Upper lobe of left lung (tissue), 6 donors: ENCODE measurements around the gene AOAH. TPM values are rescaled to one million over a fixed set of nuclear protein-coding genes. Genes with fewer than 3 reads are reported as not detected.

Experiments
- ATAC-seq, 2 donors: fragments of 200-7000 bp; cut with Tn5 transposase; one replicate each; pipeline ENCODE4 v1.9.1; 2022; ENCODE audit warnings: mild to moderate bottlenecking in 2 of 2, moderate library complexity in 2 of 2; ENCODE audit not compliant: low FRiP score in 2 of 2
- DNase-seq, 2 donors: peaks; one replicate each; pipeline ENCODE4 v3.0.0-alpha.2; 2019 to 2020
- H3K27ac ChIP-seq, 4 donors: fragments of 200-600 bp; sonication (generic); one replicate each; pipeline ENCODE4 v1.5.1; 2016 to 2019
- H3K27me3 ChIP-seq, 4 donors: fragments of 200-600 bp; sonication (generic); one replicate each; pipeline ENCODE4 v1.5.1; 2017 to 2019
- H3K36me3 ChIP-seq, 4 donors: fragments of 200-600 bp; sonication (generic); one replicate each; pipeline ENCODE4 v1.5.1; 2016 to 2019
- H3K4me1 ChIP-seq, 4 donors: fragments of 200-600 bp; sonication (generic); one replicate each; pipeline ENCODE4 v1.5.1; 2018 to 2019
- H3K4me3 ChIP-seq, 4 donors: fragments of 200-600 bp; sonication (generic); one replicate each; pipeline ENCODE4 v1.5.1; 2017 to 2019; ENCODE audit warnings: mild to moderate bottlenecking in 2 of 4, moderate library complexity in 1 of 4
- H3K9me3 ChIP-seq, 4 donors: fragments of 200-600 bp; sonication (generic); one replicate each; pipeline ENCODE4 v1.5.1; 2018 to 2019
- EP300 ChIP-seq, 4 donors: sonication (generic); formaldehyde crosslinking; IDR thresholded peaks; one replicate each; pipeline ENCODE4 v1.5.1; 2017; ENCODE audit warnings: antibody characterized with exemption in 4 of 4, control low read depth in 2 of 4
- POLR2A ChIP-seq, 4 donors: fragments of 450-650 bp; IDR thresholded peaks; one replicate each; pipeline ENCODE4 v1.5.1; 2016 to 2017; ENCODE audit warnings: antibody characterized with exemption in 4 of 4, mild to moderate bottlenecking in 2 of 4
- POLR2AphosphoS5 ChIP-seq, 2 donors: sonication (generic); formaldehyde crosslinking; IDR thresholded peaks; one replicate each; pipeline ENCODE4 v1.5.1; 2017; ENCODE audit warnings: antibody characterized with exemption in 2 of 2
- WGBS, 2 donors: methylation state at CpG; one replicate each; pipeline ENCODE4 v1.1.5; 2017 to 2018; 5-methylcytosine and 5-hydroxymethylcytosine counted together
- total RNA-seq, 6 donors: library from RNA; depleted of rRNA in 4 of 6; stranded (reverse); fragments of >200 nt in 4 of 6; gene quantifications; one replicate each; pipeline versions ENCODE4 v1.1.0 to v1.2.1, GENCODE V29; 2016 to 2021
- TF ChIP-seq, protein P1 (sequence below), 6 experiments: fragments of 450-650 bp in 4 of 6; fragments of 200-600 bp in 2 of 6; sonication (generic) in 2 of 6; IDR thresholded peaks; one replicate each; pipeline ENCODE4 v1.5.1; 2016 to 2019; ENCODE audit warnings: antibody characterized with exemption in 6 of 6
- donor health status: DM: no; HTN: no; CAD: no; lungs with moderate emphysema.
- donor health status: DM: no; HTN: yes; CAD: no; lungs with severe emphysema.

Gene AOAH
- total RNA-seq, 6 donors from 2014 or later = 18.5 to 36.8 (median 25.7) TPM

DNA sequence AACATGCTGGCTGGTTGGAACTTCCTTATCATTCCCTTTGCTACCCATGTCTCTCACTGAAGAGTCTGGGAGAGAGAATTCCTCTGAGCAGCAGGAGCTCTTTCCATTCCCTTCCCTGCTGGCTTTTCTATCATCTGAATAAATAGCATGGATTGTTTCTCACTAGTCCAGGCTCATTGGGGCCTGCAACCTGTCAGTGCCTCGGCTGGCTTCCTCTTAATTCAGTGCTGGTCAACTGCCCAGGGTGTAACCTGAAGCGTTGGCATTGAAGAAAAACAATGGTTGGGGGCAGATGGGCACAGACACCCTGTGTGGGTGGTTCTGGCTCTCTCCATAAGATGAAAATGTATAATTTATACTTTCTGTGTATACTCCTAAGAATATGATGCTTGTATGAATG is 179.0 kb downstream of the AOAH start:
- 73 to 74% methylated on average over 2 of the region's 2 CpGs for WGBS, 2 donors
- no peak for DNase-seq
- H3K4me3 ChIP-seq = no peak overlapping the region
- no peak for TF ChIP-seq EP300 (IDR thresholded peaks at IDR 0.05)
- H3K27me3 ChIP-seq = no peaks in the 10 kb centered on the region
- ATAC-seq = no peak
- no peaks in the 10 kb centered on the region for H3K36me3 ChIP-seq
- no peaks in the 10 kb centered on the region for H3K9me3 ChIP-seq
- H3K27ac ChIP-seq = no peak overlapping the region
- H3K4me1 ChIP-seq = no peaks in the 10 kb centered on the region

DNA sequence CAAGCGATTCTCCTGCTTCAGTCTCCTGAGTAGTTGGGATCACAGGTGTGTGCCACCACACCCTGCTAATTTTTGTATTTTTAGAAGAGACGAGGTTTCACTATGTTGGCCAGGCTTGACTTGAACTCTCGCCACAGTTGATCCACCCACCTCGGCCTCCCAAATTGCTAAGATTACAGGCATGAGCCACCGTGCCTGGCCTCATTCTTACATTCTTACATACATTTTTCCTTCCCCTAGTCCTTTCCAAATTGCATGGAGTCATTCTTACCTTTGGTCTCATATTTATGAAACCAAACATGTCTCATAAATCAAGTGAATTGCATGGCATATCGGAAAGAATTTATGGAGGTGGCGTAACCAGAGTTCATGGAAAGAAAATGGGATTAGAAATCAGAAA is 186.2 kb downstream of the AOAH start:
- TF ChIP-seq EP300 (IDR thresholded peaks at IDR 0.05) (no peak), POLR2AphosphoS5 (IDR thresholded peaks at IDR 0.05) (no peak), POLR2A (IDR thresholded peaks at IDR 0.05) (no peak)
- TF ChIP-seq, protein P1, sequence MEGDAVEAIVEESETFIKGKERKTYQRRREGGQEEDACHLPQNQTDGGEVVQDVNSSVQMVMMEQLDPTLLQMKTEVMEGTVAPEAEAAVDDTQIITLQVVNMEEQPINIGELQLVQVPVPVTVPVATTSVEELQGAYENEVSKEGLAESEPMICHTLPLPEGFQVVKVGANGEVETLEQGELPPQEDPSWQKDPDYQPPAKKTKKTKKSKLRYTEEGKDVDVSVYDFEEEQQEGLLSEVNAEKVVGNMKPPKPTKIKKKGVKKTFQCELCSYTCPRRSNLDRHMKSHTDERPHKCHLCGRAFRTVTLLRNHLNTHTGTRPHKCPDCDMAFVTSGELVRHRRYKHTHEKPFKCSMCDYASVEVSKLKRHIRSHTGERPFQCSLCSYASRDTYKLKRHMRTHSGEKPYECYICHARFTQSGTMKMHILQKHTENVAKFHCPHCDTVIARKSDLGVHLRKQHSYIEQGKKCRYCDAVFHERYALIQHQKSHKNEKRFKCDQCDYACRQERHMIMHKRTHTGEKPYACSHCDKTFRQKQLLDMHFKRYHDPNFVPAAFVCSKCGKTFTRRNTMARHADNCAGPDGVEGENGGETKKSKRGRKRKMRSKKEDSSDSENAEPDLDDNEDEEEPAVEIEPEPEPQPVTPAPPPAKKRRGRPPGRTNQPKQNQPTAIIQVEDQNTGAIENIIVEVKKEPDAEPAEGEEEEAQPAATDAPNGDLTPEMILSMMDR (IDR thresholded peaks at IDR 0.05) = no peak
- H3K36me3 ChIP-seq = no peaks in the 10 kb centered on the region
- no peaks in the 10 kb centered on the region for H3K9me3 ChIP-seq
- 80 to 85% methylated on average over 7 of the region's 7 CpGs for WGBS, 2 donors
- no peaks in the 10 kb centered on the region for H3K27me3 ChIP-seq
- DNase-seq = no peak
- H3K27ac ChIP-seq = no peak overlapping the region
- H3K4me3 ChIP-seq = no peak overlapping the region
- H3K4me1 ChIP-seq = no peaks in the 10 kb centered on the region
- no peak for ATAC-seq

DNA sequence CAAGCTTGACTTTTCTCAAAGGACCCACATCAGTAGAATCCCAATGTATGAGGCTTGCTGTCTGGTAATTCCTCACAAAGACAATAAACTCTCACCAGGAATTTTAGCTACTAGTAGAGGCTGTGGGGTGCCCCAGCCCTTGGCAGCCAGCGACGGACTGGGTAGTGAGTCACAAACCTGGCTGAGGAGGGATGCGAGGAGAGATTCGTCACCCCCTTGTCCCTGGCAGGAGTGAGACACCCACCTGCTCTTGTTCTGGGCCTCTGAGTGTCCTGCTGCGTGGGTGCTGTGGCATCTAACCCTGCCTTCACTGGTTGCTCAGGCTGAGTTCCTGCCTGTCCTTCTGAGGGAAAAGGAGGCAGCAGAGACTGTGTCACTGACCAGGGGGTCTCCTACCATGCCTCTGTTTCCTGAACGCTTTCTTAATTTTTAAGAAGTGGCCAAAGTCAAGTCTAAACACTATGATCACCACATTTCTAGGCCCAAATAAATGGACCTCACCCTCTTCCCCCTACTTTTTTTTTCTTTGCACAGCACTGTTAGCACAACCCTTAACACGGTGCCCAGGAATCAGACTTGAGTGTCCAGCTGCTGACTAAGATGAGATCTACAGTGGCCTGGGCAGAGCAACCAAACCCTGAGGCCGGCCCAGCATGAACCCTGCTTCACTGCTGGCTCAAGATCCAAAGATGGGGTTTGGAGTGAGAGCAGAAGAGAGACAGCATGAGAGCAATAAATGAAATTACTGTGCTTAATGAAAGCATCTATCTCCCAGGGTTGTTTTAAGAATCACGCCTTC is 188.2 kb downstream of the AOAH start:
- H3K36me3 ChIP-seq = no peaks in the 10 kb centered on the region
- DNase-seq (no peak), ATAC-seq (no peak)
- H3K4me3 ChIP-seq = no peak overlapping the region
- H3K4me1 ChIP-seq = no peaks in the 10 kb centered on the region
- no peaks in the 10 kb centered on the region for H3K9me3 ChIP-seq
- WGBS, 2 donors = 96 to 97% methylated on average over 6 to 9 of the region's 9 CpGs
- TF ChIP-seq, protein P1 (IDR thresholded peaks at IDR 0.05) = no peak
- TF ChIP-seq POLR2A (IDR thresholded peaks at IDR 0.05) (no peak), EP300 (IDR thresholded peaks at IDR 0.05) (no peak), POLR2AphosphoS5 (IDR thresholded peaks at IDR 0.05) (no peak)
- no peak overlapping the region for H3K27ac ChIP-seq
- H3K27me3 ChIP-seq = no peaks in the 10 kb centered on the region

DNA sequence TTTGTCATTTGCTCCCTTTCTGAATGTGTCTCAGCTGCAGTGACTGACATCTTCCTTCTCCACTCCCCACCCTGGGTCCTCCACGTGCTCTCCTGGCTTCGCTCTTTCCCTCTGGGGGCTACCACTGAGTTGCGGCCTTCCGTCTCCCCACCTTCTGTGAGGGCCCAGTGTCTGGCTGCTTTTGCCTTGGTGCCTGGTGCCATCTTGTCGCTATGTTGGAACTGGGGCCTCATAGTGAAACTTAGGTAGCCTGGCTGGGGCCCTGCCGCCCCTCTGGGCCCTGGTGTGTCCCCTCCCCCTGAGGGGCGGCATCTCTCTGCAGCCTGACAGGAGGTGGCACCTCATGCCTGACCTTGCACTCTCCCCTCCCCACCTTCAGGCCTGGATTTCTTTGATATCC is 190.6 kb downstream of the AOAH start:
- no peak overlapping the region for H3K27ac ChIP-seq
- no peak for DNase-seq
- no peaks in the 10 kb centered on the region for H3K4me1 ChIP-seq
- TF ChIP-seq POLR2A (IDR thresholded peaks at IDR 0.05) = no peak
- TF ChIP-seq, protein P1 (IDR thresholded peaks at IDR 0.05) = no peak
- TF ChIP-seq POLR2AphosphoS5 (IDR thresholded peaks at IDR 0.05) = no peak
- TF ChIP-seq EP300 (IDR thresholded peaks at IDR 0.05) = no peak
- no peaks in the 10 kb centered on the region for H3K36me3 ChIP-seq
- peak in 1 of 2 donors; percentile 15 for ATAC-seq
- H3K4me3 ChIP-seq = no peak overlapping the region
- no peaks in the 10 kb centered on the region for H3K27me3 ChIP-seq
- WGBS, 2 donors = 94 to 96% methylated on average over 5 to 7 of the region's 7 CpGs
- H3K9me3 ChIP-seq = no peaks in the 10 kb centered on the region

DNA sequence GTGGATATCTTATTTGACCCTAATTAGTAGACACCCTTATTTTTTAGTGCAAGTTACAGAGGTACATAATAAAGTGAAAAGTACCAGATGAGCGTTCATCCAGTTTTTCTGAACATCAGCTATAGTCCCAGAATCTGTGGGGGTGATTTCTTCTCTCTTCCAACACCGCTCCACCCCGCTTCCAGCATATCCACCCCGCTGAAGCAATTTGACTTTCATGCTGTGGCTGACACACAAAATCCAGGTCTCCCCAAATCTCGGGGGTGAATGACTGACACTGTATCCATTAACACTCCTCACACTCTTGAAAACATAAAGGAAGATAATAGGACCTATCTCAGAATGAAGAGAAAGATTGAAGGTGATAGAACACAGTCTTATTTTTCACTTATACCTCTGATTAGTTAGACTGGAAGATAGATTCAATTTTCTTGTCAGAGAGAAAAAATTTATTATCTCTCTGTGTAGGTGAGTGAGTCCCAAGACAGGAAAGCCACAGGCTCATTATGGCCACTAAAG is 191.3 kb downstream of the AOAH start:
- Histone ChIP-seq H3K9me3 (no peaks in the 10 kb centered on the region), H3K4me1 (no peaks in the 10 kb centered on the region), H3K4me3 (no peak overlapping the region), H3K27me3 (no peaks in the 10 kb centered on the region), H3K27ac (no peak overlapping the region), H3K36me3 (no peaks in the 10 kb centered on the region)
- DNase-seq = no peak
- WGBS, 2 donors = 91 to 95% methylated on average over 5 of the region's 5 CpGs
- ATAC-seq = no peak
- no peak for TF ChIP-seq POLR2AphosphoS5 (IDR thresholded peaks at IDR 0.05)
- no peak for TF ChIP-seq EP300 (IDR thresholded peaks at IDR 0.05)
- TF ChIP-seq, protein P1 (IDR thresholded peaks at IDR 0.05) = no peak
- TF ChIP-seq POLR2A (IDR thresholded peaks at IDR 0.05) = no peak
